Liver (tissue), 9 donors: ENCODE measurements around the gene OR52K1. TPM values are rescaled to one million over a fixed set of nuclear protein-coding genes. Genes with fewer than 3 reads are reported as not detected.

Experiments
- DNase-seq: peaks from one replicate; pipeline ENCODE4 v3.0.0-alpha.2; 2017; ENCODE audit warnings: low spot score
- H3K27ac ChIP-seq, 2 donors: one replicate each; pipeline ENCODE4 v1.7.0; 2013; ENCODE audit warnings: inconsistent platforms in 2 of 2, low read length in 2 of 2, control low read depth in 1 of 2, low read depth in 1 of 2, mild to moderate bottlenecking in 1 of 2
- H3K27me3 ChIP-seq, 4 donors: one replicate each; pipeline versions ENCODE4 v1.6.1 to v1.7.0; 2013; ENCODE audit warnings: low read length in 3 of 4, inconsistent platforms in 1 of 4, mild to moderate bottlenecking in 1 of 4, moderate library complexity in 1 of 4; ENCODE audit not compliant: control insufficient read depth in 4 of 4, insufficient read depth in 4 of 4
- H3K36me3 ChIP-seq, 4 donors: one replicate each; pipeline versions ENCODE4 v1.6.1 to v1.7.0; 2013; ENCODE audit warnings: low read length in 3 of 4, mild to moderate bottlenecking in 3 of 4, low read depth in 1 of 4, moderate library complexity in 1 of 4; ENCODE audit not compliant: control insufficient read depth in 4 of 4, insufficient read depth in 3 of 4
- H3K4me1 ChIP-seq, 4 donors: one replicate each; pipeline versions ENCODE4 v1.6.1 to v1.7.0; 2013; ENCODE audit warnings: low read length in 3 of 4, mild to moderate bottlenecking in 3 of 4, moderate library complexity in 1 of 4; ENCODE audit not compliant: control insufficient read depth in 4 of 4, insufficient read depth in 4 of 4
- H3K4me3 ChIP-seq, 3 donors: one replicate each; pipeline versions ENCODE4 v1.6.1 to v1.7.0; 2013; ENCODE audit warnings: low read length in 3 of 3, control low read depth in 1 of 3, low read depth in 1 of 3, mild to moderate bottlenecking in 1 of 3
- H3K9ac ChIP-seq, 2 donors: one replicate each; pipeline ENCODE4 v1.7.0; 2013; ENCODE audit warnings: low read length in 2 of 2, mild to moderate bottlenecking in 2 of 2, moderate library complexity in 2 of 2, control low read depth in 1 of 2, low read depth in 1 of 2
- H3K9me3 ChIP-seq, 4 donors: one replicate each; pipeline versions ENCODE4 v1.6.1 to v1.7.0; 2013; ENCODE audit warnings: low read length in 3 of 4; ENCODE audit not compliant: control insufficient read depth in 4 of 4
- ATF3 ChIP-seq: IDR thresholded peaks from 2 replicates; pipeline ENCODE4 v1.6.1; 2016; ENCODE audit warnings: antibody characterized with exemption
- EGR1 ChIP-seq, 2 donors: IDR thresholded peaks; 2 replicates each; pipeline ENCODE4 v1.6.1; 2016 to 2018; ENCODE audit warnings: antibody characterized with exemption in 2 of 2, low read depth in 2 of 2
- FOXA1 ChIP-seq: IDR thresholded peaks from 2 replicates; pipeline ENCODE4 v1.6.1; 2016; ENCODE audit warnings: antibody characterized with exemption
- GABPA ChIP-seq, 2 donors: IDR thresholded peaks in 1 of 2; conservative IDR thresholded peaks in 1 of 2; 2 replicates each; pipeline ENCODE4 v1.6.1; 2016; ENCODE audit warnings: antibody characterized with exemption in 2 of 2, mild to moderate bottlenecking in 1 of 2, moderate library complexity in 1 of 2
- HNF4A ChIP-seq, 2 donors: conservative IDR thresholded peaks; 2 replicates each; pipeline ENCODE4 v1.6.1; 2016; ENCODE audit warnings: antibody characterized with exemption in 2 of 2, mild to moderate bottlenecking in 2 of 2
- HNF4G ChIP-seq: IDR thresholded peaks from 2 replicates; pipeline ENCODE4 v1.6.1; 2016; ENCODE audit warnings: antibody characterized with exemption
- JUND ChIP-seq, 2 donors: IDR thresholded peaks; 2 replicates each; pipeline ENCODE4 v1.6.1; 2016; ENCODE audit warnings: antibody characterized with exemption in 2 of 2
- RAD21 ChIP-seq, 2 donors: IDR thresholded peaks; 2 replicates each; pipeline ENCODE4 v1.6.1; 2016; ENCODE audit warnings: antibody characterized with exemption in 2 of 2, mild to moderate bottlenecking in 2 of 2
- RXRA ChIP-seq, 2 donors: IDR thresholded peaks; 2 replicates each; pipeline ENCODE4 v1.6.1; 2017 to 2018; ENCODE audit warnings: antibody characterized with exemption in 2 of 2, mild to moderate bottlenecking in 1 of 2
- SP1 ChIP-seq: IDR thresholded peaks from 2 replicates; pipeline ENCODE4 v1.6.1; 2018; ENCODE audit warnings: antibody characterized with exemption, mild to moderate bottlenecking
- TAF1 ChIP-seq: conservative IDR thresholded peaks from 2 replicates; pipeline ENCODE4 v1.6.1; 2016; ENCODE audit warnings: antibody characterized with exemption, mild to moderate bottlenecking
- ZBTB33 ChIP-seq: IDR thresholded peaks from 2 replicates; pipeline ENCODE4 v1.6.1; 2016; ENCODE audit warnings: antibody characterized with exemption
- WGBS: extraction: QIAGEN DNeasy Blood & Tissue Kit; methylation state at CpG from one replicate; pipeline ENCODE4 v1.1.7; 2013; 5-methylcytosine and 5-hydroxymethylcytosine counted together
- polyA plus RNA-seq, 2 donors: library from polyadenylated mRNA; stranded (reverse) in 1 of 2; unstranded in 1 of 2; fragments of 200-250 nt in 1 of 2; fragments of >200 nt in 1 of 2; fragmentation: Nextera tagmentation in 1 of 2; extraction: Ambion mirVana in 1 of 2; gene quantifications; one replicate each; pipeline versions ENCODE4 v1.2.1 to v1.2.3, GENCODE V29; 2013 to 2015
- total RNA-seq, 2 donors: library from RNA; depleted of rRNA; stranded (reverse); fragments of >200 nt; gene quantifications; one replicate each; pipeline ENCODE4 v1.2.3, GENCODE V29; 2014
- TF ChIP-seq, protein P1 (sequence below): IDR thresholded peaks from 2 replicates; pipeline ENCODE4 v1.6.1; 2016; ENCODE audit warnings: antibody characterized with exemption, mild to moderate bottlenecking
- TF ChIP-seq, protein P2 (sequence below): IDR thresholded peaks from 2 replicates; pipeline ENCODE4 v1.6.1; 2016; ENCODE audit warnings: antibody characterized with exemption
- TF ChIP-seq, protein P3 (sequence below): fragments of 150-350 bp; IDR thresholded peaks from 2 replicates; pipeline ENCODE4 v1.5.1; 2017; ENCODE audit warnings: improper control_type of control experiment, low read depth, low read length; ENCODE audit not compliant: missing input control
- donor health status: healthy.
- donor health status: healthy.
- donor health status: healthy.
- donor health status: healthy.
- donor health status: healthy.

OR52K1 gene
- total and polyA plus RNA-seq, 4 donors, result under 0.01 TPM; not detected in 3

GRCh38 chr11:4433856-4434255 lies 48.6 kb upstream of the OR52K1 start (continued):
- TF ChIP-seq ZBTB33 (no peak), HNF4A (conservative IDR thresholded peaks at IDR 0.05) (no peak), FOXA1 (no peak), JUND (IDR thresholded peaks at IDR 0.05) (no peak), RAD21 (IDR thresholded peaks at IDR 0.05) (no peak), HNF4G (no peak)

GRCh38 chr11:4436411-4436810 lies 46.0 kb upstream of the OR52K1 start:
- no peak overlapping the region for H3K4me3 ChIP-seq
- no peak for TF ChIP-seq EGR1 (IDR thresholded peaks at IDR 0.05; ENCODE audit: low read depth in 2 of 2)
- no peak for TF ChIP-seq TAF1
- no peak for TF ChIP-seq RXRA (IDR thresholded peaks at IDR 0.05)
- no peak for TF ChIP-seq JUND (IDR thresholded peaks at IDR 0.05)
- TF ChIP-seq, protein P1, sequence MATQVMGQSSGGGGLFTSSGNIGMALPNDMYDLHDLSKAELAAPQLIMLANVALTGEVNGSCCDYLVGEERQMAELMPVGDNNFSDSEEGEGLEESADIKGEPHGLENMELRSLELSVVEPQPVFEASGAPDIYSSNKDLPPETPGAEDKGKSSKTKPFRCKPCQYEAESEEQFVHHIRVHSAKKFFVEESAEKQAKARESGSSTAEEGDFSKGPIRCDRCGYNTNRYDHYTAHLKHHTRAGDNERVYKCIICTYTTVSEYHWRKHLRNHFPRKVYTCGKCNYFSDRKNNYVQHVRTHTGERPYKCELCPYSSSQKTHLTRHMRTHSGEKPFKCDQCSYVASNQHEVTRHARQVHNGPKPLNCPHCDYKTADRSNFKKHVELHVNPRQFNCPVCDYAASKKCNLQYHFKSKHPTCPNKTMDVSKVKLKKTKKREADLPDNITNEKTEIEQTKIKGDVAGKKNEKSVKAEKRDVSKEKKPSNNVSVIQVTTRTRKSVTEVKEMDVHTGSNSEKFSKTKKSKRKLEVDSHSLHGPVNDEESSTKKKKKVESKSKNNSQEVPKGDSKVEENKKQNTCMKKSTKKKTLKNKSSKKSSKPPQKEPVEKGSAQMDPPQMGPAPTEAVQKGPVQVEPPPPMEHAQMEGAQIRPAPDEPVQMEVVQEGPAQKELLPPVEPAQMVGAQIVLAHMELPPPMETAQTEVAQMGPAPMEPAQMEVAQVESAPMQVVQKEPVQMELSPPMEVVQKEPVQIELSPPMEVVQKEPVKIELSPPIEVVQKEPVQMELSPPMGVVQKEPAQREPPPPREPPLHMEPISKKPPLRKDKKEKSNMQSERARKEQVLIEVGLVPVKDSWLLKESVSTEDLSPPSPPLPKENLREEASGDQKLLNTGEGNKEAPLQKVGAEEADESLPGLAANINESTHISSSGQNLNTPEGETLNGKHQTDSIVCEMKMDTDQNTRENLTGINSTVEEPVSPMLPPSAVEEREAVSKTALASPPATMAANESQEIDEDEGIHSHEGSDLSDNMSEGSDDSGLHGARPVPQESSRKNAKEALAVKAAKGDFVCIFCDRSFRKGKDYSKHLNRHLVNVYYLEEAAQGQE, result no peak
- no peak for TF ChIP-seq HNF4G
- TF ChIP-seq, protein P2, sequence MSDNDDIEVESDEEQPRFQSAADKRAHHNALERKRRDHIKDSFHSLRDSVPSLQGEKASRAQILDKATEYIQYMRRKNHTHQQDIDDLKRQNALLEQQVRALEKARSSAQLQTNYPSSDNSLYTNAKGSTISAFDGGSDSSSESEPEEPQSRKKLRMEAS, result no peak
- TF ChIP-seq GABPA (IDR thresholded peaks at IDR 0.05 in 1 of 2, conservative IDR thresholded peaks at IDR 0.05 in 1 of 2), result no peak
- no peak for TF ChIP-seq ATF3
- no peak for TF ChIP-seq RAD21 (IDR thresholded peaks at IDR 0.05)
- no peak for TF ChIP-seq FOXA1
- TF ChIP-seq, protein P3, sequence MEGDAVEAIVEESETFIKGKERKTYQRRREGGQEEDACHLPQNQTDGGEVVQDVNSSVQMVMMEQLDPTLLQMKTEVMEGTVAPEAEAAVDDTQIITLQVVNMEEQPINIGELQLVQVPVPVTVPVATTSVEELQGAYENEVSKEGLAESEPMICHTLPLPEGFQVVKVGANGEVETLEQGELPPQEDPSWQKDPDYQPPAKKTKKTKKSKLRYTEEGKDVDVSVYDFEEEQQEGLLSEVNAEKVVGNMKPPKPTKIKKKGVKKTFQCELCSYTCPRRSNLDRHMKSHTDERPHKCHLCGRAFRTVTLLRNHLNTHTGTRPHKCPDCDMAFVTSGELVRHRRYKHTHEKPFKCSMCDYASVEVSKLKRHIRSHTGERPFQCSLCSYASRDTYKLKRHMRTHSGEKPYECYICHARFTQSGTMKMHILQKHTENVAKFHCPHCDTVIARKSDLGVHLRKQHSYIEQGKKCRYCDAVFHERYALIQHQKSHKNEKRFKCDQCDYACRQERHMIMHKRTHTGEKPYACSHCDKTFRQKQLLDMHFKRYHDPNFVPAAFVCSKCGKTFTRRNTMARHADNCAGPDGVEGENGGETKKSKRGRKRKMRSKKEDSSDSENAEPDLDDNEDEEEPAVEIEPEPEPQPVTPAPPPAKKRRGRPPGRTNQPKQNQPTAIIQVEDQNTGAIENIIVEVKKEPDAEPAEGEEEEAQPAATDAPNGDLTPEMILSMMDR, result no peak
- no peak for TF ChIP-seq SP1
- H3K9ac ChIP-seq, result no peak overlapping the region
- WGBS, result 79% methylated on average over 1 of the region's 1 CpG
- no peak overlapping the region for H3K27ac ChIP-seq
- H3K4me1 ChIP-seq, result no peaks in the 10 kb centered on the region
- no peaks in the 10 kb centered on the region for H3K27me3 ChIP-seq
- no peaks in the 10 kb centered on the region for H3K9me3 ChIP-seq
- no peak for DNase-seq
- H3K36me3 ChIP-seq, result no peaks in the 10 kb centered on the region
